Measurements from ENCODE around the gene SLC25A19.

DNA sequence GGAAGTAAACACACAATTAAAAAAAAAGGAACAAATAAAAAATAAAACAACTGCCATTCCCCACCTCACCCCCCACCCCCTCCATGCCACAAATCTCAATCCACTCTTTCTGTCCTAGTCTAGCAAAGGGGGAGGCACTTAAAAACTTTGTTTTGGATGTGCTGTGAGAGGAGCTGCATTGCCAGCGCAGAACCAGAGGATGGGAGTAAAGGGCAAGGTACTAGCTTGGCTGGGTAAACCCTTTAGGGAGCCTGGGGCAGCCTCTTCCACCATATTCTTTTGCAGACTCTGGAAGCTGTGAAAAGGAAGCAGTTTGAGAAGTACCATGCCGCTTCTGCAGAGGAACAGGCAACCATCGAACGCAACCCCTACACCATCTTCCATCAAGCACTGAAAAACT lies 26.2 kb downstream of the SLC25A19 start:
- TF ChIP-seq EZH2 (IDR thresholded peaks at IDR 0.05; ENCODE audit: insufficient read depth, poor library complexity, severe bottlenecking) (no peak), EZH2phosphoT487 (IDR thresholded peaks at IDR 0.05; ENCODE audit: insufficient read depth, low read depth) (no peak)
